Measurements from ENCODE around the gene LDB2. TPM values are rescaled to one million over a fixed set of nuclear protein-coding genes. Genes with fewer than 3 reads are reported as not detected.

The LDB2 gene
- total and polyA plus RNA-seq, 2 donors (not counting 3 experiments of a cell fraction or from before 2014, with no cell fraction given), result 127 to 223 TPM

DNA sequence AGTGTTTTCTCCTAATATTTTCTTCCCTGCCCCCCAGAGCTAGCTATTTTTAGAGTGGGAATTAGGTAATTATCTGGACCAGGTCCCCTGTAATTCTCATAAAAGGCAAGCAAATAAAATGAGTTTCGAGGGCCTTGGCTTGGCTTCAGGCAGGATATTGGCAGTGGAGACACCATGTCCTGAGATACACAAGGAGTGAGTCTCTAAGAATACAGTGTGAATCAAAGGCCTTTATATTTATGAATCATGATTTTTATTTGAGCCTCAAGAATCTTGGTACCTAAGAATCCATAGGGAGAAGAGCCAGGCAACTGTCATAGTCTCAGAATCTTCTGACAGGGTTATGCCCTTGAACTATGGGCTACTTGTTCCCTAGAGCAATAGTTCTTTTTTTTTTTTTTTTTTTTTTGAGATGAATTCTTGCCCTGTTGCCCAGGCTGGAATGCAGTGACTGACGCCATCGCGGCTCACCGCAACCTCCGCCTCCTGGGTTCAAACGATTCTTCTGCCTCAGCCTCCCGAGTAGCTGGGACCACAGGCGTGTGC lies 205.4 kb downstream of the LDB2 start:
- intact Hi-C loops (cut with micrococcal nuclease) (no loop called here), dilution Hi-C loops (cut with MboI; ENCODE audit: extremely low pct_ligation_motif_present, low sequenced_read_pairs) (no loop called here)
- CTCF ChIA-PET, result no interaction called here

More for the DNA sequence above, 205.4 kb downstream of the LDB2 start:
- TF ChIP-seq POLR2A (IDR thresholded peaks at IDR 0.05; ENCODE audit: low read depth, low read length) (no peak), EZH2 (IDR thresholded peaks at IDR 0.05; ENCODE audit: borderline replicate concordance, low read depth, low read length, severe bottlenecking) (no peak), MYC (IDR thresholded peaks at IDR 0.05; ENCODE audit: low read depth, low read length) (no peak), JUN (IDR thresholded peaks at IDR 0.05; ENCODE audit: borderline replicate concordance, insufficient read depth, insufficient read length, low read depth) (no peak), FOS (IDR thresholded peaks at IDR 0.05; ENCODE audit: borderline replicate concordance, insufficient read depth, low read length) (no peak), GATA2 (IDR thresholded peaks at IDR 0.05; ENCODE audit: insufficient read depth, insufficient read length, low read depth, low read length) (no peak), POLR2AphosphoS5 (IDR thresholded peaks at IDR 0.05; ENCODE audit: insufficient read depth, low read depth, low read length) (no peak)
- TF ChIP-seq, protein P1, sequence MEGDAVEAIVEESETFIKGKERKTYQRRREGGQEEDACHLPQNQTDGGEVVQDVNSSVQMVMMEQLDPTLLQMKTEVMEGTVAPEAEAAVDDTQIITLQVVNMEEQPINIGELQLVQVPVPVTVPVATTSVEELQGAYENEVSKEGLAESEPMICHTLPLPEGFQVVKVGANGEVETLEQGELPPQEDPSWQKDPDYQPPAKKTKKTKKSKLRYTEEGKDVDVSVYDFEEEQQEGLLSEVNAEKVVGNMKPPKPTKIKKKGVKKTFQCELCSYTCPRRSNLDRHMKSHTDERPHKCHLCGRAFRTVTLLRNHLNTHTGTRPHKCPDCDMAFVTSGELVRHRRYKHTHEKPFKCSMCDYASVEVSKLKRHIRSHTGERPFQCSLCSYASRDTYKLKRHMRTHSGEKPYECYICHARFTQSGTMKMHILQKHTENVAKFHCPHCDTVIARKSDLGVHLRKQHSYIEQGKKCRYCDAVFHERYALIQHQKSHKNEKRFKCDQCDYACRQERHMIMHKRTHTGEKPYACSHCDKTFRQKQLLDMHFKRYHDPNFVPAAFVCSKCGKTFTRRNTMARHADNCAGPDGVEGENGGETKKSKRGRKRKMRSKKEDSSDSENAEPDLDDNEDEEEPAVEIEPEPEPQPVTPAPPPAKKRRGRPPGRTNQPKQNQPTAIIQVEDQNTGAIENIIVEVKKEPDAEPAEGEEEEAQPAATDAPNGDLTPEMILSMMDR (IDR thresholded peaks at IDR 0.05; ENCODE audit: extremely low read depth in 1 of 2, insufficient read depth in 1 of 2, low read depth in 1 of 2, low read length in 2 of 2), result no peak
- TF ChIP-seq, protein P2, sequence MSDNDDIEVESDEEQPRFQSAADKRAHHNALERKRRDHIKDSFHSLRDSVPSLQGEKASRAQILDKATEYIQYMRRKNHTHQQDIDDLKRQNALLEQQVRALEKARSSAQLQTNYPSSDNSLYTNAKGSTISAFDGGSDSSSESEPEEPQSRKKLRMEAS (IDR thresholded peaks at IDR 0.05; ENCODE audit: insufficient read depth, insufficient read length), result no peak
- no peaks in the 10 kb centered on the region for H4K20me1 ChIP-seq (replicated peaks; ENCODE audit: control insufficient read depth, extremely low read depth, insufficient read depth, low read length)
- H3K27ac ChIP-seq (ENCODE audit: insufficient read depth, low read depth, low read length), result no peak overlapping the region
- POLR2A ChIA-PET, result interaction anchor here (0.6 kb wide), 1 partner anchor 848 kb away, joined by 3 read pairs; no protein-coding TSS in a partner anchor
- no peak overlapping the region for H3K9ac ChIP-seq (replicated peaks; ENCODE audit: extremely low read depth, insufficient read depth, low read length)
- no peaks in the 10 kb centered on the region for H3K79me2 ChIP-seq (ENCODE audit: control insufficient read depth, insufficient read depth, low read length)
- FAIRE-seq (no peak), DNase-seq (ENCODE audit: low read depth, low spot score) (no peak)
- no peaks in the 10 kb centered on the region for H3K4me1 ChIP-seq (ENCODE audit: control insufficient read depth, extremely low read depth, insufficient read depth, low read length)
- no peaks in the 10 kb centered on the region for H3K9me1 ChIP-seq (replicated peaks; ENCODE audit: control insufficient read depth, extremely low read depth, insufficient read depth, low read length)
- H3K9me3 ChIP-seq (replicated peaks; ENCODE audit: control insufficient read depth, insufficient read depth, low read length), result no peaks in the 10 kb centered on the region
- peaks cover 0 to 4% of the 10 kb centered on the region in 2 experiments for H3K36me3 ChIP-seq (ENCODE audit: control insufficient read depth in 2 of 2, extremely low read depth in 1 of 2, insufficient read depth in 2 of 2, low read length in 2 of 2)
- no peak overlapping the region for H3K4me2 ChIP-seq (ENCODE audit: insufficient read depth, low read length)
- no peaks in the 10 kb centered on the region for H3K27me3 ChIP-seq (ENCODE audit: control insufficient read depth in 2 of 2, insufficient read depth in 2 of 2, low read length in 2 of 2)
- no TSS peak for BruUV-seq (replicated peaks)
- no peak overlapping the region for H3K4me3 ChIP-seq (replicated peaks in 1 of 3; ENCODE audit: insufficient read depth in 1 of 3, low read depth in 1 of 3, low read length in 3 of 3)
- no peak overlapping the region for H2AFZ ChIP-seq (ENCODE audit: low read depth, low read length)
